Hepatocyte (in vitro differentiated cells): ENCODE data around the gene PSMG4. TPM values are rescaled to one million over a fixed set of nuclear protein-coding genes. Genes with fewer than 3 reads are reported as not detected.

Source experiments
- DNase-seq: peaks from one replicate; pipeline ENCODE4 v3.0.0-alpha.2; 2016; ENCODE audit warnings: low spot score
- H2AFZ ChIP-seq: fragments of 200-600 bp; sonication (generic); 2 replicates; pipeline ENCODE4 v1.6.0; 2016; ENCODE audit warnings: antibody characterized with exemption, mild to moderate bottlenecking
- H3K27ac ChIP-seq: fragments of 200-600 bp; sonication (generic); 2 replicates; pipeline ENCODE4 v1.5.1; 2016; ENCODE audit warnings: mild to moderate bottlenecking
- H3K27me3 ChIP-seq: fragments of 200-600 bp; sonication (generic); 2 replicates; pipeline ENCODE4 v1.6.1; 2016
- H3K36me3 ChIP-seq: fragments of 200-600 bp; sonication (generic); replicated peaks from 2 replicates; pipeline ENCODE4 v1.5.1; 2016; ENCODE audit warnings: low read depth; ENCODE audit not compliant: insufficient read depth
- H3K4me1 ChIP-seq: fragments of 200-600 bp; sonication (generic); 2 replicates; pipeline ENCODE4 v1.5.1; 2016; ENCODE audit warnings: mild to moderate bottlenecking, moderate library complexity; ENCODE audit not compliant: insufficient read depth
- H3K4me2 ChIP-seq: fragments of 200-600 bp; sonication (generic); 2 replicates; pipeline ENCODE4 v1.6.0; 2016
- H3K4me3 ChIP-seq: fragments of 200-600 bp; sonication (generic); 2 replicates; pipeline ENCODE4 v1.5.1; 2016; ENCODE audit warnings: mild to moderate bottlenecking
- H3K79me2 ChIP-seq: fragments of 200-600 bp; sonication (generic); 2 replicates; pipeline ENCODE4 v1.6.0; 2017; ENCODE audit warnings: mild to moderate bottlenecking
- H3K9me2 ChIP-seq: fragments of 200-600 bp; sonication (generic); replicated peaks from 2 replicates; pipeline ENCODE4 v1.6.0; 2017; ENCODE audit warnings: mild to moderate bottlenecking; ENCODE audit not compliant: insufficient read depth
- H3K9me3 ChIP-seq: fragments of 200-600 bp; sonication (generic); 2 replicates; pipeline ENCODE4 v1.5.1; 2016; ENCODE audit warnings: low read depth, mild to moderate bottlenecking
- H4K20me1 ChIP-seq: fragments of 200-600 bp; sonication (generic); 2 replicates; pipeline ENCODE4 v1.6.0; 2016; ENCODE audit warnings: mild to moderate bottlenecking; ENCODE audit not compliant: insufficient read depth, poor library complexity, severe bottlenecking
- CTCF ChIP-seq: fragments of 200-600 bp; sonication (generic); IDR thresholded peaks from 2 replicates; pipeline ENCODE4 v1.5.1; 2016; ENCODE audit warnings: antibody characterized with exemption, mild to moderate bottlenecking; ENCODE audit not compliant: poor library complexity
- EZH2 ChIP-seq: fragments of 200-600 bp; sonication (generic); IDR thresholded peaks from 2 replicates; pipeline ENCODE4 v1.6.1; 2016; ENCODE audit warnings: antibody characterized with exemption, mild to moderate bottlenecking, borderline replicate concordance
- EZH2phosphoT487 ChIP-seq: fragments of 200-600 bp; sonication (generic); IDR thresholded peaks from one replicate; pipeline ENCODE4 v1.6.1; 2018; ENCODE audit warnings: antibody characterized with exemption, mild to moderate bottlenecking, low read depth, moderate library complexity; ENCODE audit not compliant: unreplicated experiment, severe bottlenecking
- WGBS: methylation state at CpG from one replicate; pipeline ENCODE4 v1.1.6; 2016; ENCODE audit warnings: low lambda C conversion rate; ENCODE audit errors: missing lambda C conversion rate; 5-methylcytosine and 5-hydroxymethylcytosine counted together
- polyA plus RNA-seq: library from polyadenylated mRNA; unstranded; fragments of >200 nt; fragmentation: Nextera tagmentation; extraction: Ambion mirVana; gene quantifications from 2 replicates; pipeline ENCODE4 v1.2.1, GENCODE V29; 2016
- total RNA-seq: library from RNA; depleted of rRNA; stranded (reverse); fragments of >200 nt; gene quantifications from 2 replicates; pipeline ENCODE4 v1.2.3, GENCODE V29; 2014

PSMG4 gene
- total and polyA plus RNA-seq, 2 experiments from 2014 or later: 15.5 to 26.4 TPM

DNA sequence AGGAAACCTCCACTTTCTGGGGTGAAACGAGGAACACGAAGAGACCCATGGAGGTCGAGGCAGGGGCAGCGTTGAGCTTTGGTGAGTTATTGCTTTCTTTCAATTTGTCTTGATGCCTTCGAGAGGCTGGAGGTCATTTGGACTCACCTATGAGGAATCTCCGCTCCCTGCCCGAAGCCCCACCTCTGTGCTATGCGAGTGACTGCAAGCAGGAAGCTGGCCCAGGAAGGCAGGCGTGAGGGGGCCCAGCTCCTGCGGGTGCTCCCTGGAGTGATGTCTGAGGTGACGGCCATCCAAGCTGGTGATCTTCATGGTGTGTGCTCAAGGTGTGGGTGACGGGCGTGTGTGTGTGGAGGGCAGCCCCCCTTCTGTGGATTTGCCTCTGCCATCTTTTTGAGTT, 13.0 kb downstream of the PSMG4 start:
- H3K36me3 ChIP-seq: no peaks in the 10 kb centered on the region
- H3K4me1 ChIP-seq: no peaks in the 10 kb centered on the region
- 96% methylated on average over 13 of the region's 13 CpGs for WGBS
- DNase-seq: no peak
- H4K20me1 ChIP-seq: peaks cover 3% of the 10 kb centered on the region
- no peaks in the 10 kb centered on the region for H3K9me2 ChIP-seq
- no peaks in the 10 kb centered on the region for H3K27me3 ChIP-seq
- H2AFZ ChIP-seq: no peak overlapping the region
- H3K79me2 ChIP-seq: peaks cover 5% of the 10 kb centered on the region
- no peak overlapping the region for H3K27ac ChIP-seq
- TF ChIP-seq EZH2phosphoT487 (no peak), CTCF (no peak), EZH2 (no peak)
- no peaks in the 10 kb centered on the region for H3K9me3 ChIP-seq
- H3K4me3 ChIP-seq: no peak overlapping the region
- no peak overlapping the region for H3K4me2 ChIP-seq

GRCh38 chr6:3272911-3273547, 14.3 kb downstream of the PSMG4 start:
- 94% methylated on average over 31 of the region's 32 CpGs for WGBS
- DNase-seq: no peak
- Histone ChIP-seq H4K20me1 (peaks cover 3% of the 10 kb centered on the region), H3K9me2 (no peaks in the 10 kb centered on the region), H3K27me3 (no peaks in the 10 kb centered on the region), H3K36me3 (no peaks in the 10 kb centered on the region), H3K4me2 (no peak overlapping the region), H3K79me2 (no peaks in the 10 kb centered on the region), H3K27ac (no peak overlapping the region), H3K9me3 (no peaks in the 10 kb centered on the region), H3K4me1 (no peaks in the 10 kb centered on the region), H2AFZ (no peak overlapping the region), H3K4me3 (no peak overlapping the region)
- TF ChIP-seq CTCF: no peak

- Histone ChIP-seq H3K79me2 (no peaks in the 10 kb centered on the region), H3K4me1 (no peaks in the 10 kb centered on the region), H2AFZ (no peak overlapping the region), H3K4me3 (no peak overlapping the region), H3K27ac (no peak overlapping the region), H3K9me2 (no peaks in the 10 kb centered on the region), H3K27me3 (no peaks in the 10 kb centered on the region), H3K9me3 (no peaks in the 10 kb centered on the region), H4K20me1 (peaks cover under 1% of the 10 kb centered on the region), H3K36me3 (no peaks in the 10 kb centered on the region), H3K4me2 (no peak overlapping the region)
- TF ChIP-seq EZH2: no peak
- TF ChIP-seq CTCF: no peak
- TF ChIP-seq EZH2phosphoT487: no peak
- DNase-seq: no peak
- 85% methylated on average over 9 of the region's 9 CpGs for WGBS
These were observed 15.2 kb downstream of the PSMG4 start for GRCh38 chr6:3273707-3274521.
